Middle frontal gyrus (tissue), 1 donor: ENCODE results near the gene BCKDHB.
"Not testable (repeated sequence)": the region's sequence is repeated elsewhere in the genome, so short reads cannot be mapped to it uniquely, and the experiment has no call there.

ENCODE experiments used
- DNase-seq: peaks from one replicate; pipeline ENCODE4 v3.0.0-alpha.2; 2015; ENCODE audit warnings: low spot score; ENCODE audit errors: extremely low spot score

Gene BCKDHB

DNA sequence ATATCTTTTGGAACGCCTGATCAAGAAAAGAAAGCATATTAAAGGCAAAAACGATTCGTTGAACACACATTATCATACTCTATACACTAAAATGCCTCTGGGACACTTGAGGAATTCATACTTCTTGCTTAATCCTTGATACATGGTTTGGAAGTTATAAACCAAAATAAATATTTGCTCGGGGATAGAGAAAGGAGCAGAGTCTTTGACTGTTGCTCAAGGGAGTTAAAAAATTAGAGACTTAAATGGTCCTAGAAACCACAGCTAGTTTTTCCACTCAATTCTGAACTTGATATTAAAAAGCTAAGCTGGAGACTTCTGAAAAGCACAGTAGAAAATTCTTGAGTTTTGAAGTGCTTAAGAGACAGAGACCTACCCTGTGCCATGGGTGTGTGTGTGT is 98.9 kb downstream of the BCKDHB start:
- DNase-seq: no peak

DNA sequence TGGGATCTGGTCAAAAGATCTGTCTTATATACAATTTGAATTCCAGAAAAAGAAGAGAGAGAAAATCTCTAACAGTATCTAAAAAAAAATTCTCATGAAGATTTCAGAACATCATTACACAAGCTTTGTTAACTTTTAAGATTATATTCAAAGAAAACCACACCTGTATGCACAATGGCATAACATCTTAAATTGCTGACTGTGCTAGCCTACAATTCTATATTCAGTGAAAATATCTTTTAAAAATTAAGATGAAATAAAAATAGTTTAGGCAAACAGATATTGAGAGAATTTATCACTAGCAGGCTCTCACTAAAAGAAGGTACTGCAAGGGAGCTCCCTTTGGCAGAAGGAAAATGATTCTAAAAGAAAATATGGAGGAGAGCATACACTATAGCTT is 100.3 kb downstream of the BCKDHB start:
- no peak for DNase-seq

DNA sequence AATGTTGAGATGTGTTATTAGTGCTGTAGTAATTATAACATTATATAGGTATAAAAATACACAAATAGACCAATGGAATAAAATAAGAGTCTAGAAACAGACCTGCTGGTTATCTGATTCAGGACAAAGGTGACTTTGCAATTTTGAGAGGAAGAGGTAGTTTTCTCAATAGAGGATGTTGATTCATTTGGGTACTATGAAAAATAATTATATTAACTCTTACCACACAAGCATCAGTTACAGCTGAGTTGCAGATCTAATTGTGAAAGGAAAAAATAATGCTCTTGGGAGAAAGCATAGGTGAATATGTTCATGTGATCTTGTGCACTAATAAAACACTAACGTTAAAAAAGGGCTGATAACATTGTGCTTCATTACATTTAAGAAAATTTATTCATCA is 103.0 kb downstream of the BCKDHB start:
- DNase-seq: no peak

DNA sequence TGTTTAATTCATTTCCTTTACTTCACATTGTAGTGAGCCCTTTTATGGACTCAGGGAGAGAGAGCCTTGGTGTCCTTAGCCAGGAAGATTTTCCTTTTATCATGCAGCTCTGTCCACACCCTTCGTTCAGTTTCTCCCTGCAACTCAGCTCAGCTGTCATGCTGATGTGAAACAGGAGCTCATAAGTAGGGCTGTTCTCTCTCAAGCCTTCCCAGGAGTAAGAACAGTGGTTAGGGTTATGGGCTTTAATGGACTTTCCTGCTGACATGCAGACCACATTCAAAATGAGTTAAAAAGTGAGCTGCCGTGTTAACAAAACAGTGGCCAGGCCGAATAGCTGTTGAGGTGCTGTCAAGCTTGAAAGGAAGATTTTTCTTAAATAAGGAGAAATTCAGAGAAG is 104.1 kb downstream of the BCKDHB start:
- no peak for DNase-seq

DNA sequence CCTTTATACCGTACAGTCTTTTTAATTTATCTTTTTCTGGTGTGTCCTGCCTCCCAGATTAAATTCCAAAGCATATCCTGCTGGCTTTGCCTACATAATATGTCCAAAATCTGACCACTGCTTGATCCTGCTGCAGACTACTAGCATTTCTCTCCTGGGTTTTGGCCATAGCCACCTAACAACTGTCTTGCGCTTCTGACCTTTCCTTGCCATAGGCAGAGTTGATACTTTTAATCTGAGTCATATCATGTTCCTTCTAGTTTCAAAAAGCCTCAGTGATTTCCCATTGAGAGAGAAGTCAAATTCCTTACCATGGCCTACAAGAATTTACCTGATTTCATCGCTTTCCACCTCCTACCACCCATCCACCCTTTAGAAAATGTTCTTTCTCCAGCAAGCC is 104.8 kb downstream of the BCKDHB start:
- DNase-seq: no peak

DNA sequence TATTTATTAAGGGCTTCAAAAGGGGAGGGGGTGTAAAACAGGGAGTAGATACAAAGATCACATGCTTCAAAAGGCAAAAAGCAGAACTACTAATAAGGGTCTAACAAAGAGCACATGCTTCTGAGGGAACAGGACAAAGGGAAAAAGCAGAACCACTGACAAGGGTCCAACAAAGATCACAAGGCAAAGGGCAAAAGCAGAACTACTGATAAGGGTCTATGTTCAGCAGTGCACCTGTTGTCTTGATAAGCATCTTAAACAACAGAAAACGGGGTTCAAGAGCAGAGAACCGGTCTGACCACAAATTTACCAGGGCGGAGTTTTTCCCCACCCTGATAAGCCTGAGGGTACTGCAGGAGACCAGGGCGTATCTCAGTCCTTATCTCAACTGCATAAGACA is 105.4 kb downstream of the BCKDHB start:
- not testable (repeated sequence) for DNase-seq

DNA sequence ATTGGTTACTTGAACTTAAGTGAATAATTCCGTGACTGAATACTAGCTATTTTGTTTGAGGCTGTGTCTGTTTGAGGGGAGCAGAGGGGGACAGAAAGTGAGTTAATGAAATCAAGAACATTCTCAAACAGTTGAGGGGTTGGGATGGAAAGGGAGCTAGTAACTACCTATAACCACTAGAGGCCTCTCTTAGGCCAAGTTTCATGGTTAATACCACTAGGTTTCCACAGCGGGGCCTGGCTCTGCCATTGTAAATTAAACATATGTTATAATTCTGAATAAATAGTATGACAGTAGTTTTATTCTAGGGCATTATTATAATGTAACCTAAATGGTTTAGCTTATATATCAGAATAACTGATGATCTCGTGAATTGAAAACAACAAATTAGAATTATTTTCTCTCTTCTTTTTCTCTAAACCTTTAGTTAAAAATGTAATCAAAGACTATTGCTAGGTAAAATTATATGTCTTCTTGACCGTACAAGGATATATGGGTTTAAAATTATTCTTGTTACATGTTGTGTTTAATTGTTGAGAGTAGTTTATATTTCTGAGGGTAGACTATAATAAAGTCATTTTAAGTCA is 108.1 kb downstream of the BCKDHB start:
- DNase-seq: peak; percentile 57

DNA sequence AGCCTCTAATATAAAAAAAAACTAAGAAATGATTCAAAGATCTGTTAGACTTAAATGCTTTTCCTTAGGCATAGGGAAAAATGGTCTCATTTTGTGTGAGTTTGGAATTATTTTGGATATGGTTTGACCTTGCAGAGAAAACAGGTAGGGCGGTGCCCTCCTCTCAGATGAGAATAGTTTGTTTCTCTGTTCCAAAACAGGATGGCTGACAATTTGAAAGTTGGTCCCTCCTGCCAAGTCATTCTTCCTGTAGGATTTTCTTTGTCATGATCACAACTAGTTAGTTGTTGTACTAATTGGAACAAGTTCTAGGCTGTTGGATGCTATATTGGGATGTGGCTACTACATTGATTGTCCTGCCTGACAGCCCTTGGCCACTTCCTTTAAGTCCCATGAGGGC is 108.6 kb downstream of the BCKDHB start:
- DNase-seq: no peak

DNA sequence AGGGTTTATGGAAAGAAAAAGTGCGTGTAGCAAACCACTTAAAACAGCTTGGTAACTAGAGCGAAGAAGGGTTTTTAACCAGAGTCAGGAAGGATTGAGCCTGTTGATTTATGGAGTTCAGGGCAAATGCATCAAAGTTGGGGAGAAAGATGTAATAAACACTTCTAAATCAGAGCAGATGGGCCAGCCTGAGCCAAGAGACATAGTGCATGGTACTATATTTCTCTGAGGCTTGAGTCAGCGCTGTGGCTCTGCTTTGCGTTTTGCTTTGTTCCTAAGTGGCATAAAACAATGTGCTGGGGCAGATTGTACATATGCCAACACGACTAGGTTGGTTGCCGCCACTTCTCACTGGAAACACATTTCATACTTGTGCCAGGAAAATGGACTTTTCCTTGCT is 111.3 kb downstream of the BCKDHB start:
- DNase-seq: no peak

DNA sequence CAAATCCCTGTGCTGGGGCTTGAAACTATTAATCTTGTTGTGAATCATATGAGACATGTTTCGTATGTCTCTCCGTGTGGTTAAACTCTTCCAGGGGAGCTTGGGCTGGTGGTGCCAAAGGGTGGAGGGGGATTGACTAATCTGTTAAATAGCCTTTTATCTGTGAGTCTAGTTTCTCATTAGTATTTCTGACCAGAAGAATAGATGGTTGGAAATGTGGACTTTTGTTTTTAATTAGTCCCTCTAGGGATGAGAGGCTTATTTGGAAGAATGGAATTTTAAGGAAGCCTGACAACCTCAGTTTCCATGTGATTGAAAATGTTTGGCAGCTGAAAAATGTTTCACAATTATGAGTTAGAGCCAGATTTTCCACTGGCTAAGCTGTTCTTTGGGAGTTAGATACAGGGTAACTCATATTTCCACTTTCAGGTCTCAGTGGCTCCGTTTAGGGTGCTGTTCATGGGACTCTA is 117.3 kb downstream of the BCKDHB start:
- DNase-seq: no peak

DNA sequence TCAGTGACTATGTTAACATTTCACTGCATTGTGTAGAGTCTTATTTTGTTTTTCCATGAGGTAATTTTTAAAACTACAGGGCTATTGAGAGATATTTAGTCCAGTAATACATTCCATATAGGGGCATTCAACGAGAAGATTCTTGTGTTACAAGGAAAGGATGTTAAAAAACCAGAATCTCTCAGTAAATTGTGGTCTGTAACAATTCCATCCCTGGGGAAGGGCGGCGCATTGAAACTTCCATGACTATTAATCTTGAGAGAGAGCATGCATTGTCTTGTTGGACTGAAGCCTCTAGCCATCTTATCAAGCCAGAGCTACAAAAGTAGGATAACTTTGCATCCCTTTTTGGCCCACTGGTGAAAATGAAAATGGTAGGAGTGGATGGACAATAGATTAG is 119.7 kb downstream of the BCKDHB start:
- DNase-seq: no peak

DNA sequence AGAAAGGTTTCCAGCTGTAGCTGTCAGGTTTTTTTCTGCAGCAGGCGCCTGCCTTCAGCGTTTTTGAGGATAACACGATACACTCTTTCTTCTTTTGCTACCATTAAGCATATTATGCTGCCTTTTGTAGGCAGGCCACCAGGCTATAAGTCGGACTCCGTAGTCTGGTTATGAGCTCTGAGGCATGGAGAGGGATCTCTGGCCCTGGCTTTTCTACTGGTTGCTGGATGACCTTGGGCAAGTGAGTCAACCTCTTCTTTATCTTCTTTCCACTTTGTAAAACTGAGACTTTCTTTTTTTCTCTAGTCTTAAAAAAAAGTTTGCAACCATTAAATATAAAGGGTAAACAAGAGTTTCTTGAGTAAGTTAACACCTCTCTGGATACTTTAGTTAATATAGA is 120.2 kb downstream of the BCKDHB start:
- no peak for DNase-seq

DNA sequence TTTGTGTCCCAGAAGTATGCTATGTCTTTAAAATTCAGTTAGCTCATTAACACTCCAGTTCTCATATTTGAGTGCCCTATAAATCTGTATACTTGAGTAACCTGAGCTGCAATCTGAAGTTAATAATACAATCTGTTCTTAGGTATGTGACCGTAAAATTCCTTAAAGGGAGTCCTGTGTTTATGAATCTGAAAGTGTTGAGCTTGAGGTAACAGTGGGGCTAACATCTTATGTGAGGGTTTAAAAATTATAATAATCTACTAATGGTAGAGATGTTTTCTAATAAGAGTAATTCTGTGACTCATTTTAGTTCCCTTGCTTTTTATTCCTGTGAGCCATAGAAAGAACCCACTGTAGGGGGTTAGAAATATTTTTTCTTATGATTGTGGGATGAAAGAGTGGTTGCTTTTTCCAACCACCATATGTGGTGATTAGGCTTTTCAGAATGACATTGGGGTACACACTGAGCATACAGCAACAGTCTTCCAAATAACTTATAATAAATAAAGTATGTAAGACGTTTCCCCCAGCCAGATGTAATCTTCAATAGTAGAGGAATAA is 121.2 kb downstream of the BCKDHB start:
- no peak for DNase-seq

DNA sequence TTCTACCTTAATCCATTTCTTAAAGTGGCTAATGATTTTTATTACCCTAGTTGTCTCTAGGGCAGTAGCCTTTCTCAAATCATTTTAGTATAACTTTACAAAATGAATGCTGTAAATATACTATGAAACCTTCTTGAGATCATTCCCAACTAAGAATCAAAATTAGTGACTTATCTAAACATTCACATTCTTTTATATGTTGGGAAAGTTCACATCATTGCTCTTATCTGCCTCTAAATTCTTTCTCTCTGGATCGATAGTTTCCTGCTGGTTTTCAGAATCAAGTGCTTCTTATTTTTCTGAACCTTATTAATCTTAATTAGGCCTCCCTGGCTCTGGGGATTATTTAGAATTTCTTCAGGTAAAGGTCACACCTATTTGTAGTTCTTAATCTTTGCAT is 126.8 kb downstream of the BCKDHB start:
- no peak for DNase-seq

DNA sequence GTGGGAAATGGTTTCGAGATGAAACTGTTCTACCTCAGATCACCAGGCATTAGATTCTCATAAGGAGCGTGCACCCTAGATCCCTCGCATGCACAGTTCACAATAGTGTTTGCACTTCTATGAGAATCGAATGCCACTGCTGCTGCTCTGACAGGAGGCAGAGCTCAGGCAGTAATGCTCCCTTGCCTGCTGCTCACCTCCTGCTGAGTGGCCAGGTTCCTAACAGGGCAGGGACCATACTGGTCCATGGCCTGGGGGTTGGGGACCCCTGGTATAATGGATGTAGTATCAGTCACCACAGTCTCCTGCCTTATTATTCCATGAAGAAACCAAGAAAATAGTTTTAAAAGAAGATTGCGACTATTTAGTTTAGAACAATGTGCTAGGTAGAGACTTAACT is 127.5 kb downstream of the BCKDHB start:
- no peak for DNase-seq

DNA sequence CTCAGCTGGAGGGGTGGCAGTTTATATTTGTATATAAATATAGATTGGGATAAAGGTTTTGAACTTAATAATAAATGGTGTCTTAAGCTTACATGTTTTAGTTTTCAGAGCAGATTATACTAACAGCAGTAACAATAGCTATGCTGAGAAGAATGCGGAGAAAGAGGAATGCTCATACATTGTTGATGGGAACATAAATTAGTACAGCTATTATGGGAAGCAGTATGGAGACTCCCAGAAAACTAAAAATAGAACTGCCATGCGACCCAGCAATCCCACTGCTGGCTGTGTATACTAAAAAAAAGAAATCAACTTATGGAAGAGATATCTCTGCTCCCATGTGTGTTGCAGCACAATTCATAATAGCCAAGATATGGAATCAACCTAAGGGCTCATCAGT is 127.9 kb downstream of the BCKDHB start:
- no peak for DNase-seq

DNA sequence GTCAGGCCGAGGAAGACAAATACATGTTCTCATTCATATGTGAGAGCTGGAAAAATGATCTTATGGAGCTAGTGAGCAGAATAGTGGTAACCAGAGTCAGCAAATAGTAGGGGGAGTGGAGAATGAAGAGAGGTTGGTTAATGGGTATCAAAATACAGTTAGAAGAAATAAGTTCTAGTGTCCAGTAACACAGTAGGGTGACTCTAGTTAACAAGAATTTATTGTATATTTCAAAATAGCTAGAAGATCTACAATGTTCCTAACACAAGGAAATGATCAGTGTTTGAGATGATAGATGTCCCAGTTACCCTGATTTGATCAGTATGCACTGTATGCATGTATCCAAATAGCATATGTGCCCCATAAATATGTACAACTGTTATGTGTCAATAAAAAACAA is 128.4 kb downstream of the BCKDHB start:
- no peak for DNase-seq

DNA sequence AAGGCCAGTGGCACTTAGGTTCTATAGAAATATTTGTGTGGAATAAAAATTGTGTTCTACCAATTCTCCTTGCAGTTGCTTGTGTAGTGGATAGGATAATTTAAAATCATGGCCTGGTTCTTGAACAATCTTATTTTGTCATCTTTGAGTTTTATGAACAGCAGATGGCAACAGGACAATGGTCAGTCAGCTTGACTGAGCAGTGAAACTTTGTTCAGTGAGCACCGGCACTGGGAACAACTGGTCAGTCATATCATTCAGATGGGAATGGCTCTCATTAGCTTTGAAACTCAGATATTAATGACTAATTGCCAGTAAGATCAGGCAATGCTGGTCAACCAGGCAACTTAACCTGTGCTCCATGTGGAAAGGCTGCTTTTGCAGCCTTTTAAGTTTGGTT is 129.2 kb downstream of the BCKDHB start:
- DNase-seq: no peak

DNA sequence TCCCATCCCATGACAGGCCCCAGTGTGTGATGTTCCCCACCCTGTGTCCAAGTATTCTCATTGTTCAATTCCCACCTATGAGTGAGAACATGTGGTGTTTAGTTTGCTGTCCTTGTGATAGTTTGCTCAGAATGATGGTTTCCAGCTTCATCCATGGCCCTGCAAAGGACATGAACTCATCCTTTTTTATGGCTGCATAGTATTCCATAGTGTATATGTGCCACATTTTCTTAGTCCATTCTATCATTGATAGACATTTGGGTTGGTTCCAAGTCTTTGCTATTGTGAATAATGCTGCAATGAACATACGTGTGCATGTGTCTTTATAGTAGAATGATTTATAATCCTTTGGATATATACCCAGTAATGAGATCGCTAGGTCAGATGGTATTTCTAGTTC is 132.3 kb downstream of the BCKDHB start:
- DNase-seq: not testable (repeated sequence)

DNA sequence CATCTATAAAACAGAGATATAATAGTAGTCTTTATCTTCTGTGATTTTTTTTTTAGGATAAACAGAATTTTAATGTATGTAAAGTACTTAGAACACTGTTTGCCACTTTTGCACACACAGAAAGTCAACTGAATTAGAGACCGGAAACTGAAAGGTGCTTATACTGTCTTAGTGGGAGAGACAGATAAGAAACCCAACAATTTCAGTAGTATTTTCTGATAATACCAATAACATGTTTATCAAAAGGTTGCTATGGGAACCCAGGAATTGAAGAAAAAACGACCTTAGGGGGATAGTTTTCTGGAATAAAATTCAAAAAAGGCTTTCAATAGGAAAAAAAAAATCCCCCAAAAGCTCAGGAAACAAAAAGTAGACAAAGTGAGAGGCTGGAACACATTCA is 138.6 kb downstream of the BCKDHB start:
- no peak for DNase-seq

DNA sequence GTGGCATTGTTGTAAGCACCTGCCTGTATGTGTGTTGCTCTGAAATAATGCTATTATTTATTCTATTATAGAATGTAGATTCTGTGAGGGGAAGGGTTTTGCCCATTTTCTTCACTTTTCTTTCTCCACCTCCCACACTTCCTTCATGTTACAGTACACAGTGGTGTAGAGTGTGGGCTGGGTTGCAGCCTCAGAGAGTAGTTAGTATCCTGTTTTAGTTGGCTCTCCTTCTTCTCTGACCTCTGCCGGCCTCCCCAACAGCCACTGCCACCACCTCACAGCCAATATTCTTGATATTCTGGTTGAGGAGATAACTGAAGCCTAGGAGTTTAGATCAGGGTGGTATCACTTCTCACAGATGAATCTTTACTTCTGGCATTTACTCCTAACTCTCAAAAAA is 143.4 kb downstream of the BCKDHB start:
- DNase-seq: no peak

DNA sequence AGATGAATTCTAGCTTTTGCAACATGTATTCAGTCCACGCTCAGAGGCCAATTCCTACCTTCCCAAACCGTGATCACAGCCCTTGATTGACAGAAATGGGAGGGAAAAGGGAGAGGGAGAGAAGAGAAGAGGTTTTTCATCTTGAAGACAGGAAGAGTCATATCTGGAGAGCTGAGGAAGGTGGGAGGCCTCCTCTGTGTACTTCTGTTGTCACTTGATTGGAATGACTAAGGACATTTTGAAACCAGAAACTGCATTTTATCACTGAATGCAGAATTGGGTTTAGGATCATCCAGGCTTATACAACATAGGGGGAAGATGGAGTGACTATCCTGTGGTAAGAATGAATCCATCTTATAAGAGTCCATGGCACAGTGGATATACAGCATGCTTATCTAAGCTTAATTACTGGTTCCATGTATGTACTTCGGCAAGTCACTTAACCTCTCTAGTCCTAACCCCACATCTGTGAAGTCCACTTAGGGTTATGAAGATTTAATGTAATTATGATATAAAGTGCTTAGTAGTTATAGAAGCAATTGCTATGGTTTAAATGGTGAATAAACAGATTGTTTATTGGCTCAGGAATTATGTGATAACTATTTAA is 144.0 kb downstream of the BCKDHB start:
- DNase-seq: no peak

DNA sequence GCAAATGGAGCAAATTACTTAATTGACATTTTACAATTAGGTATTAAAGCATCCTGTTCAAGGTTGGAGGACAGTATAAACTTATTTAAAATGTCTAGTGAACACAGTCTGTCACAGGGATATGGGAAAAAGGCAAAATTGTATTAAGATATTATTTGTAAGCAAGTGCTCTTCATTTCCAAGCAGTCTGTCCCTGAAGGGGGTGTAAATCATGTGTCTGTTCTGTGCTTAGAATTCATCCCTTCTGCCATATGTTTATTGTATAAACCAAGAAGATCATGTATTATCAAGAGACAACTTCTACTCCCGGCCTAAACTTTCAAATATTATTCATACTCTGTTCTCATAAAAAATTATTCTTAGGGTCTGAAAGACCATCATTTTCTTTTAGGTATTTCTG is 144.8 kb downstream of the BCKDHB start:
- no peak for DNase-seq
